Fibroblast of peridontal ligament (primary cell): ENCODE measurements around the gene BAG2.

Experiments
- DNase-seq: peaks from one replicate; pipeline ENCODE4 v3.0.0-alpha.2; 2010; ENCODE audit errors: extremely low read depth

The BAG2 gene

GRCh38 chr6:57221936-57222742 lies 50.0 kb downstream of the BAG2 start, which contains the start of gene RAB23:
Gene RAB23, minus strand, starts transcription at chr6:57222307. Its CDS starts 11,927 bp downstream, at chr6:57210380.
- peak; percentile 86 for DNase-seq

DNA sequence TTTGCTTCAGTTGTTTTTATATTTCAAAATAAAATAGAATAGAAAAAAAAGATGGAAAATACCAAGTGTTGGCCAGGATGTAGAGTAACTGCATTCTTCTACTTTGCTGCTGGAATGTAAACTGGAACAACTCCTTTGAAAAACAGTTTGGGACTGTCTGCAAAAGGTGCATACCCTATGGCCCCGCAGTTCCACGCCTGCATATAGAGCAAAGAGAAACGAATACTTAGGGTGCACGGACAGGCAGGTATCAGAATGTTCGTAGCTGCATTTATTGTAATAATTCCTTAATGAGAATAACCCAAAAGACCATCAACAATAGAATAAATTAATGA lies 50.6 kb downstream of the BAG2 start:
- DNase-seq = no peak

DNA sequence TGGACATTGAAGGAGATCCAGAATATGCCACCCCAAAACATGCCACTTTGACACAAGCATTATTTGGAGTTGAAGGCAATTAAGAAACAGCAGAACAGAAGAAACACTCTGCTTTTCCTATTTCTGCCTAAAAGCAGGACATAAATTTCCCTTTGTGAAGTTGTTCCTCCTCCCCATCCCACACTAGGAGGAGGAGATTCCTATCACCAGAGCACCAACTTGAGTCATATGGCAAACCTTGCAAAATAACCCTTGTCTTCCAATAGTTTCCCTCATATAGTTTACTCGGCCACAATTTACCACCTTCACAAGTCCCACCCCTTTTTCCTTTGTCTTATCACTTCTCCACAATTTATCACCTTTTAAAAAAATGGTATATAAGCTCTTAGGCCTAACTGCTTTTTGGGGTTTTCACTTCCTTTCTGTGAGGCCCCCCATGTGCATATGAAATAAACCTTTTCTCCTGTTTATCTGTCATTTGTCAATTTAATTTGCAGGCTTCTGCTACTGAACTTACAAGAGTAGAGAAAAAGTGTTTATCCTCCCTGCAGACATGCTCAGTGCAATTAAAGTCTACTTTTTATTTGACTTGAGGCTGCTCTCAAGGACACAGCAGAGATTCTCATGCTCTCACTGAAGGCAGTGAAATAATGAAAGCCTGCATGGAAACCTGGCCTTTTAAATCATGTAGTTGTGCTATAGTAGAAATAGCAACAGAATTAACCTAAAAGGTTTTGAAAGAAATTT lies 52.8 kb downstream of the BAG2 start:
- DNase-seq = peak; percentile 85

GRCh38 chr6:57226221-57226620 lies 54.1 kb downstream of the BAG2 start:
- DNase-seq = no peak
